SK-N-SH (cell line): Measurements from ENCODE around the gene RBX1. TPM values are rescaled to one million over a fixed set of nuclear protein-coding genes. Genes with fewer than 3 reads are reported as not detected.

Source experiments
- CTCF ChIA-PET: fragments of 300-600, 350-600 bp; formaldehyde crosslinking; extraction: SDS; loops from one replicate; lab custom pipeline; 2021; lab: Yijun Ruan, JAX
- POLR2A ChIA-PET: fragments of 350-600 bp; sonication (Branson Sonifier 250); formaldehyde crosslinking; extraction: SDS; loops from one replicate; lab custom pipeline; 2020; ENCODE audit warnings: antibody characterized with exemption, inconsistent platforms; lab: Yijun Ruan, JAX
- DNase-seq: peaks from one replicate; pipeline ENCODE4 v3.0.0; 2012
- H2AFZ ChIP-seq: fragments of 200-600 bp; sonication (generic); 2 replicates; pipeline ENCODE4 v1.8.1; 2016; ENCODE audit warnings: antibody characterized with exemption, mild to moderate bottlenecking, low read depth
- H3F3A ChIP-seq: fragments of 200-600 bp; sonication (generic); replicated peaks from 2 replicates; pipeline ENCODE3; 2016; ENCODE audit warnings: antibody characterized with exemption, mild to moderate bottlenecking; ENCODE audit not compliant: insufficient read depth
- H3K27ac ChIP-seq, 2 experiments: fragments of 200-500 bp in 1 of 2; fragments of 200-600 bp in 1 of 2; sonication (Bioruptor generic) in 1 of 2; sonication (generic), shearing (Covaris generic) in 1 of 2; 2 replicates each; pipeline versions ENCODE4 v1.5.1 to v1.6.1; 2014 to 2016; ENCODE audit warnings: low read depth in 2 of 2, inconsistent platforms in 1 of 2, low read length in 1 of 2, mild to moderate bottlenecking in 1 of 2, mixed read lengths in 1 of 2
- H3K27me3 ChIP-seq: fragments of 200-600 bp; sonication (generic), shearing (Covaris generic); 2 replicates; pipeline ENCODE4 v1.6.1; 2016; ENCODE audit warnings: mixed run types; ENCODE audit not compliant: insufficient read depth
- H3K36me3 ChIP-seq, 2 experiments: fragments of 200-500 bp in 1 of 2; fragments of 200-600 bp in 1 of 2; sonication (Bioruptor generic) in 1 of 2; sonication (generic) in 1 of 2; replicated peaks in 1 of 2; 2 replicates each; pipeline versions ENCODE3 to v1.5.1; 2014 to 2016; ENCODE audit warnings: low read length in 1 of 2, mild to moderate bottlenecking in 1 of 2; ENCODE audit not compliant: insufficient read depth in 2 of 2, control insufficient read depth in 1 of 2
- H3K4me1 ChIP-seq, 2 experiments: fragments of 200-500 bp in 1 of 2; fragments of 200-600 bp in 1 of 2; sonication (Bioruptor generic) in 1 of 2; sonication (generic), shearing (Covaris generic) in 1 of 2; 2 replicates each; pipeline versions ENCODE4 v1.5.1 to v1.6.1; 2014 to 2016; ENCODE audit warnings: low read depth in 1 of 2, low read length in 1 of 2, mixed run types in 1 of 2; ENCODE audit not compliant: insufficient read depth in 2 of 2, control insufficient read depth in 1 of 2
- H3K4me2 ChIP-seq: fragments of 200-600 bp; sonication (generic), shearing (Covaris generic); 2 replicates; pipeline ENCODE4 v1.6.1; 2017; ENCODE audit warnings: mixed run types
- H3K4me3 ChIP-seq, 2 experiments: fragments of 200-500 bp in 1 of 2; fragments of 200-600 bp in 1 of 2; sonication (Bioruptor generic) in 1 of 2; sonication (generic), shearing (Covaris generic) in 1 of 2; 2 replicates each; pipeline versions ENCODE4 v1.5.1 to v1.8.1; 2014 to 2016; ENCODE audit warnings: low read depth in 2 of 2, inconsistent platforms in 1 of 2, low read length in 1 of 2, mild to moderate bottlenecking in 1 of 2, mixed read lengths in 1 of 2, moderate library complexity in 1 of 2
- H3K79me2 ChIP-seq: fragments of 200-600 bp; sonication (generic); 2 replicates; pipeline ENCODE4 v1.8.1; 2017; ENCODE audit warnings: mild to moderate bottlenecking; ENCODE audit not compliant: insufficient read depth
- H3K9ac ChIP-seq: fragments of 200-600 bp; sonication (generic); 2 replicates; pipeline ENCODE4 v1.6.1; 2017; ENCODE audit warnings: mixed run types
- H3K9me2 ChIP-seq: fragments of 200-600 bp; sonication (generic); 2 replicates; pipeline ENCODE4 v1.6.1; 2017; ENCODE audit warnings: mixed run types
- H3K9me3 ChIP-seq: fragments of 200-600 bp; sonication (generic); 2 replicates; pipeline ENCODE4 v1.6.1; 2017; ENCODE audit warnings: mixed run types, mild to moderate bottlenecking, moderate library complexity
- H4K20me1 ChIP-seq: fragments of 200-600 bp; sonication (generic); 2 replicates; pipeline ENCODE4 v1.6.1; 2017; ENCODE audit warnings: mild to moderate bottlenecking, mixed run types; ENCODE audit not compliant: insufficient read depth
- CHD2 ChIP-seq: fragments of 150-350 bp; IDR thresholded peaks from 2 replicates; pipeline ENCODE4 v1.6.1; 2018; ENCODE audit warnings: low read length; ENCODE audit not compliant: partially characterized antibody
- CTCF ChIP-seq: fragments of 200-600 bp; sonication (generic); IDR thresholded peaks from 2 replicates; pipeline ENCODE4 v1.6.1; 2017; ENCODE audit warnings: antibody characterized with exemption, mild to moderate bottlenecking, moderate library complexity
- EZH2phosphoT487 ChIP-seq: fragments of 200-600 bp; sonication (generic); IDR thresholded peaks from 2 replicates; pipeline ENCODE4 v1.6.1; 2017; ENCODE audit warnings: low read depth, mixed run types, mild to moderate bottlenecking, antibody characterized with exemption, moderate library complexity, borderline replicate concordance
- FOXJ3 ChIP-seq: sonication (generic); formaldehyde crosslinking; IDR thresholded peaks from 2 replicates; pipeline ENCODE4 v1.5.1; 2020; ENCODE audit warnings: mild to moderate bottlenecking, missing genetic modification reagents
- FOXM1 ChIP-seq: IDR thresholded peaks from 2 replicates; pipeline ENCODE4 v1.4.0; 2012; ENCODE audit warnings: low read depth, mild to moderate bottlenecking
- JUND ChIP-seq: IDR thresholded peaks from 2 replicates; pipeline ENCODE4 v1.4.0; 2012
- MXI1 ChIP-seq: IDR thresholded peaks from 2 replicates; pipeline ENCODE4 v1.6.1; 2012; ENCODE audit warnings: mild to moderate bottlenecking, low read depth, low read length, improper control_type of control experiment
- RCOR1 ChIP-seq: fragments of 150-350 bp; IDR thresholded peaks from 2 replicates; pipeline ENCODE4 v1.6.1; 2017; ENCODE audit warnings: antibody characterized with exemption, low read length
- REST ChIP-seq: IDR thresholded peaks from 2 replicates; pipeline ENCODE4 v1.6.1; 2012; ENCODE audit warnings: mild to moderate bottlenecking, low read depth, low read length, moderate library complexity
- SIN3A ChIP-seq: IDR thresholded peaks from 2 replicates; pipeline ENCODE4 v1.6.1; 2012; ENCODE audit warnings: low read depth, mild to moderate bottlenecking, low read length, moderate library complexity, borderline replicate concordance
- SMC3 ChIP-seq: IDR thresholded peaks from 2 replicates; pipeline ENCODE4 v1.6.1; 2012; ENCODE audit warnings: low read depth, low read length, improper control_type of control experiment
- TCF12 ChIP-seq: IDR thresholded peaks from 2 replicates; pipeline ENCODE4 v1.4.0; 2012
- WGBS: methylation state at CpG from one replicate; pipeline ENCODE4 v1.1.6; 2017; ENCODE audit warnings: low lambda C conversion rate; 5-methylcytosine and 5-hydroxymethylcytosine counted together
- polyA plus RNA-seq, 3 experiments: library from polyadenylated mRNA; depleted of rRNA; stranded (reverse); fragments of >200 nt; gene quantifications; 2 replicates each; pipeline ENCODE4 v1.2.3, GENCODE V29; 2012
- TF ChIP-seq, protein P1 (sequence below): IDR thresholded peaks from 2 replicates; pipeline ENCODE4 v1.4.0; 2012; ENCODE audit warnings: low read depth
- TF ChIP-seq, protein P2 (sequence below): fragments of 150-350 bp; IDR thresholded peaks from 2 replicates; pipeline ENCODE4 v1.6.1; 2017; ENCODE audit warnings: antibody characterized with exemption, low read length, low read depth, borderline replicate concordance

Gene RBX1
- polyA plus RNA-seq, 1 of the 3 experiments (the other 2 are of a cell fraction), result 51.2 TPM

- Histone ChIP-seq H3K9me2 (no peaks in the 10 kb centered on the region), H3K9ac (no peak overlapping the region), H3K36me3 (peaks cover 5 to 20% of the 10 kb centered on the region in 2 experiments), H4K20me1 (no peaks in the 10 kb centered on the region), H3K9me3 (no peaks in the 10 kb centered on the region), H3K27ac (no peak overlapping the region), H3F3A (no peaks in the 10 kb centered on the region), H3K4me1 (no peaks in the 10 kb centered on the region), H2AFZ (no peak overlapping the region), H3K4me3 (no peak overlapping the region), H3K4me2 (no peak overlapping the region), H3K27me3 (no peaks in the 10 kb centered on the region), H3K79me2 (peaks cover 12% of the 10 kb centered on the region)
- ChIA-PET POLR2A (no interaction called here), CTCF (no interaction called here)
- WGBS, result 100% methylated on average over 7 of the region's 8 CpGs
- TF ChIP-seq SIN3A (no peak), CTCF (no peak), JUND (no peak), REST (no peak), CHD2 (no peak), EZH2phosphoT487 (no peak), RCOR1 (no peak), TCF12 (no peak), FOXJ3 (no peak), FOXM1 (no peak), SMC3 (no peak), MXI1 (no peak)
- TF ChIP-seq, protein P1, sequence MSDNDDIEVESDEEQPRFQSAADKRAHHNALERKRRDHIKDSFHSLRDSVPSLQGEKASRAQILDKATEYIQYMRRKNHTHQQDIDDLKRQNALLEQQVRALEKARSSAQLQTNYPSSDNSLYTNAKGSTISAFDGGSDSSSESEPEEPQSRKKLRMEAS, result no peak
- TF ChIP-seq, protein P2, sequence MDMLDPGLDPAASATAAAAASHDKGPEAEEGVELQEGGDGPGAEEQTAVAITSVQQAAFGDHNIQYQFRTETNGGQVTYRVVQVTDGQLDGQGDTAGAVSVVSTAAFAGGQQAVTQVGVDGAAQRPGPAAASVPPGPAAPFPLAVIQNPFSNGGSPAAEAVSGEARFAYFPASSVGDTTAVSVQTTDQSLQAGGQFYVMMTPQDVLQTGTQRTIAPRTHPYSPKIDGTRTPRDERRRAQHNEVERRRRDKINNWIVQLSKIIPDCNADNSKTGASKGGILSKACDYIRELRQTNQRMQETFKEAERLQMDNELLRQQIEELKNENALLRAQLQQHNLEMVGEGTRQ, result no peak
- no peak for DNase-seq
Observed at GRCh38 chr22:40967111-40967760, 16.1 kb downstream of the RBX1 start.
